Activated CD8-positive, alpha-beta memory T cell treated with anti-CD3 and anti-CD28 coated beads for 1 hour (primary cell): ENCODE measurements around the gene LMO4.

Experiments used
- DNase-seq, 2 donors: peaks; one replicate each; pipeline ENCODE4 v3.0.0-alpha.2; 2020; ENCODE audit warnings: low read depth in 1 of 2; ENCODE audit errors: extremely low read depth in 1 of 2

The LMO4 gene

DNA sequence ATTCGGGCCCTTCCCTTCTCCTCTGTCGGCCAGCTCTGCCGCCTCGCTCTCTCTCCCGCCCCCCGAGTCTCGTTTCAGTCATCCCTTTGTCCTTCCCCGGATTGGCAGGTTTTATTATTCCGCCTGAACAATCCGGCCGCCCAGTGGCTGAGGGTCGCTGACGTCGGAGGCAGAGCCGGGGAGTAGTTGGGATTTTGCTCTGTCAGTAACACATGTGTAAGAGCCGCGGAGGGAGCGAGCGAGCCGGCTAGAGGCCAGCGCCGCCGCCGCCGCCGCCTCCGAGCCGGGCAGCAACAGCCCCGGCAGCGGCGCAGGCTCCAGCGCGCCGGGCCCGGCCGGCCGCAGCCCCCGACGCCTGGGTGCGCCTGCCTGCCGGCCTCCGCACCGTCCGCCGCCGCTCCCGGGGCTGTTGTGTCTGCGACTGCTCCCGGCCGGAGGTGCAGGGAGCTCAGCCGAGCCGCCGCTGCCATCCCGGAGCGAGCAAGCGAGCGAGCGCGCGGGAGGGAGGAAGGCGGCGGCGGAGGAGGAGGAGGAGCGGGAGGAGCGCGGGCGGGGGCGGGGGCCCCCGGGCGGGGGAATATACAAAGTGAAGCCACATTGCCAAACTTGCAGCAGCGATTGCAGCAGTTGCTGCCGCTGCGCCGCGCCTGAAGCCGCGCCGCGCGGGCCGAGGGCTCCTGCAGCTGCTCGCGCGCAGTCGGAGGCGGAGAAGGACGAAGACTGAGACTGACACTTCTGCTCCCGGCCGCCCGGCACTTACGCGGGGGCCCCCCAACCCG is at the start of gene LMO4:
Gene LMO4, plus strand, starts transcription at position 609 of the 779 bp plus-strand sequence. CDS start 3,136 bp downstream, outside the sequence.
- peak; percentile 63 to 78 for DNase-seq

DNA sequence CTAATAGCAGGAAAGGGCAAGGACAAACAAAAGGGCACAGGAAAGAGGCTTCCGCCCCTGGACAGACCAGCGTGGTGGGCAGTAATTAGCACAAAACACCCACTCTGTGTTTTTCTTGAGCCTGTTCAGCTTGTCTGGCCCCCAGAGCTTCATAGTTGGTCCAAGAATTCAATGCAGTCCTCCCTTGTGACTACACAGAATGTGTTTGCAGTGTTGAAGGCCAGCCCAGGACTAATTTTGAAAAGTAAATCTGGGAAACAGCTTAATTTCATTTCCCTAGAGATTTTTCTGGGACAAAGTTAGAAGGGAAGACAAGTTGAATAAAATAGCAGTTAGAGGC is 49.2 kb upstream of the LMO4 start:
- no peak for DNase-seq

- DNase-seq, result no peak
Observed at GRCh38 chr1:87279966-87280535, 48.6 kb upstream of the LMO4 start.

- no peak for DNase-seq
Observed at GRCh38 chr1:87284456-87285240, 44.0 kb upstream of the LMO4 start.

DNA sequence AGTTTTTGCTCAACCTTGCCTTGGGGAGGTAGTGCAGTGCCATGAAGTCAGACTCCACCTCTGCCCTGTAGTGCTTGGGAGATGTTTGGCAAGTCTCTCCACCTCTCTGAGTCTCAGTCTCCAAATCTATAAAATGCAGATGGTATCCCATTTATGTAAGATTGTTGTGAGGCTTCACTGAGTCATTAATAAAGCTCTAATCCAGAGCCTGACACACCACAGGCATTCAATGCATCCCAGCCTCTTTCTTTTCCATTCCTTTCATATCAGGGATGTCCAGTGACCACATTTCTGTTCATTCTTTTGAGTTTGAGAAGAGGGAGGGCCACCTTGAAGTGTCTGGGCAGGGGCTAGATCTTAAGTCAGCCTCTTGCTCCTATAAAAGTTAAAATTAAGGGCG is 37.6 kb upstream of the LMO4 start:
- DNase-seq, result no peak

DNA sequence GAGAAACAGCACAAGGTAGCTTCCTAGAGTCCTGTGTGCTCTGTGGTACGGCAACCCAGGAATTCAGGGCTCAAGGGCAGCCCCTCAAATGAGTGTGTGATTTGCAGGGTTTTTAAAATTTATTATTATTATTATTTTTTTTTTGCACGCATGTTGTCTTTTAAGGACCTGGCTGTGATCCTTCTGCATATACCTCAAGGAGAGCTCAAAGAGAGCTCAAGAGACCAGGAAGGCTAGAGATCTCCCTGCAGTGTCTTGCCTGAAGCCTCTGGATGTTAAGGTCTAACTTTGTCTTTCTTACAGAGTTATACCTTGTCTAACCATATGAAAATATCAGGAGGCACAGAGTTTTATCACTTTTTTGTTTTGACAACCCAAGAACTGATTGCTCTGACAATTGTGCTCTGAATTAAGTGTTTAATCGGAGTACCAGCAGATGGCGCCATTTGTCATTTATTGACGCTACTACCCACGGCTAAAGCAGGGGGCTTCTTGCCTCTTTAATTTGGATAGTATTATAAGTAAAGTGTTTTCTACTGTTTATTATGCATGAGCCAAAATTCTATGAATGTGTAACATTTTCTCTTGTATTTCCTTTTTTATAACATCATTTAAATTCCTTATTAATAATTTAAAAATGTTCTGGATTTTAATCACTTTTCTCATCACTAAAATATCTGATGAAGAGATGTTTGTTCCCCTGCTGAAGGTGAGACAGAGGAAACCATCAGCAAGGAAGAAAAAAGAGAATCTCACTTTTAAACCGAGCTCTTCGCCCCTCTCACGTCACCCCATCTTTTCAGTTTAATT is 35.8 kb upstream of the LMO4 start:
- DNase-seq, result peak; percentile 19 to 46

GRCh38 chr1:87294633-87295032 is 34.0 kb upstream of the LMO4 start:
- no peak for DNase-seq

DNA sequence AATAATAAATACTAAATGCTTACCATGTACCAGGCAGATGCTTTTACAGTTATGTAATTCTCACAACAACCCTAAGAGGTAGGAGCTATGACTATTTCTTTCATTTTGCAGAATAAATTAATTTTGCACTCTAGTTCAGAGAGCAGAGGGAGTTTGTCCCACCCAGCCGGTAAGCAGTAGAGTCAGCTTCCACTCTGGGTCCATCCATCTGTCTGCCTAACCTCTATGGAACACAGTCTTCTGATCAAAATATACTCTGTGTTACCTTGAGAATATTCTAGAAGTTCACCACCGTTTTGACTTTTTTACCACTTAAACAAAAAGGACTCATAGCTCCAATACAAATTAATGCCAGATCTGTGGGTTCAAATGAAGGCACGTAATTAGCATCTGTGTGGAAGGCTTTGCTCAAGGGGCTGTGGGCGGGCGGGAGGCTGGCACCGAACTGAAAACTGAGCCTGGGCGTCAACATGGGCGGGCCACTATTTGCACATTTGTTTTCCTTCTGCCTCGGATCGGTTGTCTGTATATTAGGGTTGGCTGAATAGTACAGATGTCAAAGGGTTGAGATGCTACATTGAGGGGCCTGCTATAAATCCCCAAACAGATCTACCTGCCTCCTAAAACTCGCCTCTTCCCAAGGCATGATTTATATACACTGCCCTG is 33.1 kb upstream of the LMO4 start:
- no peak for DNase-seq

DNA sequence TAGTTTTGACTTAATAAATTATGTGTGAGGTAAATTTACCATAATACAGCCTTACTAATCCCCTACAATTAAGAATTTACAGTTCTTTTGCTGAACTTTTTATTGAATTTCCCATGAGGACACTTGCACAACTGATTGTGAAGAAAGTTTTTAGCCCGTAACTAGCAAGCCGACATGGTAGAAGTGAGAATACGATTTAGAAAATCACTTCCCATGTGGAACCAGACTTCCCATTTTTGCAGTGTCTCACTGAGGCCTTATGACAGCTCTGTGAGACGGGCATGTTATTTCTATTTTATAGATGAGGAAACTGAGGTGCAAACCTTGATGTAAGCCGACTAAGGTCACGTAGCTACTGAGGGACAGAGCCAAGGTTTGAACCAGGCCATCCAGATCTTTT is 32.5 kb upstream of the LMO4 start:
- DNase-seq, result no peak

GRCh38 chr1:87299661-87300060 is 29.0 kb upstream of the LMO4 start:
- no peak for DNase-seq

- DNase-seq, result no peak
Observed at GRCh38 chr1:87300628-87301027, 28.1 kb upstream of the LMO4 start.

DNA sequence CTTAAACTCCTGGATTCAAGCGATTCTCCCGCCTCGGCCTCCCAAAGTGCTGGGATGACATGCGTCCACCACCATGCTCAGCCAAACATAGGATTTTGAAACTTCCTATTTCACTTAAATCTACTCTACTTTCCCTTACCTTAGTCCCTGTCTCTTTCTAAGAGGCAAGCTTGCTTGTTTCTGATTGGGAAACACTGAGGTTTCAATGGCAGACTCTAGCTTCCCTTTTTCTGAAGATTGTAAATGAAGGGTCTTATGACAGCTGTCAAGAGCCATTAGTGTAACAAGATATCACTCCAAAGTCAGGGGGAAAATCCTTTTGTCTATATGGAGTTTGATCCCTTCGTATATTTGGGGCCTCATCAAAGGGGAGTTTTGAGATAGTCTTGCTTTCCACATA is 23.5 kb upstream of the LMO4 start:
- DNase-seq, result no peak

- no peak for DNase-seq
Observed at GRCh38 chr1:87305762-87306161, 22.9 kb upstream of the LMO4 start.

DNA sequence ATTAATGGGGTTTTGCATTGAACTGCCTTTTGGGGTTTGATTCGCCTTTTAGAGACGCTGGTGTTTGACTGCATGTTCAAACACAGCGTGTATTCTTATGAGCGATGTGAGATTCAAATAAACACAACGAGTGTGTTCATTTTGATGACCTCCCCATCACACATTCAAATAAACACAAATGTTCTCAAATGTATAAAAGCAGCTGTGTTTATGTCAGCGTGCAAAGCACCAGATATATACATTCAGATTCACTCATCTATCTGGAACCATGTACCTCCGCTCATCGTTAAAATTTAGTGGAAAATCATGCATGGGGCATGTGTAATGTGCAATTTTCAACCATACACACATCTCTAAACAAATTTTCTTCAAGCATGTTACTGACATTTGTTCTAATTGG is 21.4 kb upstream of the LMO4 start:
- DNase-seq, result no peak

- DNase-seq, result no peak
Observed at GRCh38 chr1:87307931-87308330, 20.7 kb upstream of the LMO4 start.

DNA sequence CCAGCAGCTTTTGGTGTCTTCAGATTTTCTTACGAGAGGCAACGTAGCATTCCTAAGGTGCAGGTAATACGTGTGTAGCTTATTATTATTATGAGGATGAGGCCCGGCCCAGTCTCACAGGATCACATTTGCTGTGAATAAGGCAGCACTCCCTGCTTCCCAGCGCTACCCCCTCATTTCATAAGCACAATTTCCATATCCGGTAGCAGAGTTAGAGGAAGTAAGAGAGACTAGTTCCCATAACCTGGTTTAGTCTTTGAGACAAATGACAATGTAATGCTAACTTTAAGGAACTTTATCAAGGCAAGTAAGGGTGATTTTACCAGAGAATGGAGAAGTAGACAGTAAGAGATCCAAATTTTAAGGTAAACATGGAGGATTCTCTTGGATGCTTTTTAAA is 14.6 kb upstream of the LMO4 start:
- DNase-seq, result no peak

- DNase-seq, result no peak
Observed at GRCh38 chr1:87318056-87318650, 10.5 kb upstream of the LMO4 start.

DNA sequence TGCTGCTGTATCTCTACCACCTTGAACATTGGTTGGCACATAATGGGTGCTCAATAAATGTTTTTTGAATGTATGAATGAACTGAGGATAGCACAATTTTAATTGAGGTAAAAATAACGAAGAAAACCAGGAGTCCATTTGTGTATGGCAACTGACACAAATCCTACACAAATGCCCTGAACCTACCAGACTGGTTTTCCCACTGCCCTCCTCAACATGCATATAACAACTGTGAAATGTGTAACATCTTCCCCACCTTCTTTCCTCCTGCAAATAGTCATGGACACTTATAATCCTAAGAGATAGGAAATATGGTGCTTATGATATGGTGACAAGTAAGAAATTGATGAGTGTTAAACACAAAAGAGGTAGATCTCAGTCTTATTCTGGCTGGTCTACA is 9.9 kb upstream of the LMO4 start:
- no peak for DNase-seq

DNA sequence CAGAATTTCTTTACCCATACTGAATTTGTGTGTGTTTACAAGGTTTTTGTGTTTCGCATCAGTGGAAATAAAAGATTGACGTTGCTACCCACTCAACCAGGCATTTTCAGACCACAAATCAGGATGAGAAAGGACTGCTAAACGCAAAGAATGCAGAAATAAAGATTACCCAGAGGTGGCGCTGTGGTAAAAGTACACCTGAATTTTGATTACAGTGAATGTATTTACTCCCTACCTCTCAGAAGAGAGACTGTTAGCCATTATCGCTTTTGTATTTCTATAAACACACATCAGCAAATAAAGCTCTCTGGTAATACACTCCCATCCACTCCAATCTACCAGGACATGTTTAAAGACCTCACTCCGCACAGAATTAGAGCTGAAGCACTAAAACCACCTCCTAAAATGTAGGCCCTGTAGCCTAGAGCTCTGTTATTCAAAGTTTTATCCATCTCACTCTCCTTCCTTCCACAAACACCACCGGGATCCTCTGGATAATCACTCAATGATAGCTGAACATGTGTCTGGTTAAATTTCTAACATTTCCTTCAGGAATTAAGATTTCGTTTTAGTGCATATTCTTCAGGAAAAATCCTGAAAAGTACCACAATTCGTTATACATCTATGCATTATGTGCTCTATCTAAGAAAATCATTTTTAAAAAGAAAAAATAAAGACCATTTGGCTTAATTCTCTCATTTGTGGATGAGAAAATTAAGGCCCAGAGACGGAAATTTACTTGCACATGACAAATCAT is 2.5 kb upstream of the LMO4 start:
- DNase-seq, result peak in 1 of 2 donors; percentile 8
